ENCODE data around the gene METTL2B. TPM values are rescaled to one million over a fixed set of nuclear protein-coding genes. Genes with fewer than 3 reads are reported as not detected.

The METTL2B gene
- total and polyA plus RNA-seq, 2 of the 8 experiments (the other 6 are each of a cell fraction or from before 2014, with no cell fraction given), result 14.6 to 43.5 TPM

DNA sequence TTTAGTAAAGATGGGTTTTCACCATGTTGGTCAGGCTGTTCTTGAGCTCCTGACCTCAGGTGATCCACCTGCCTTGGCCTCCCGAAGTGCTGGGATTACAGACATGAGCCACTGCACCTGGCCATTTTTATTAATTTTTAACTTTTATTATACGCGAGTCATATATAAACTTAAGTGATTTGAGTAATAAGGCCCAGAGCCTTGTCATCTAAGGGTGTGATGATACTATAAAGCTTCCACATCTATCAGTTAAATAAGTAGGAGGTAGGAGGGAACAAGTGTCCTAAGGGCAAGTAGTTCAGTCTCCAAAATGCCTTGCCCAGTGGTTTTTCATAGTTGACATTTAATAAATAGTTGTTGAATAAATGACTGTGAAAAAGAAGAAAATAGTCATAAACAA, 34.2 kb upstream of the METTL2B start:
- no peak overlapping the region for H3K23ac ChIP-seq (ENCODE audit: insufficient read length)
- no peaks in the 10 kb centered on the region for H3K23me2 ChIP-seq (ENCODE audit: low read depth, low read length)
- no peak overlapping the region for H3K56ac ChIP-seq (replicated peaks; ENCODE audit: insufficient read length, low read depth, low read length)
- no peak overlapping the region for H2BK12ac ChIP-seq (ENCODE audit: low read depth, low read length)
- H3K18ac ChIP-seq (ENCODE audit: extremely low read depth, low read length), result no peak overlapping the region
- no peaks in the 10 kb centered on the region for H4K20me1 ChIP-seq (replicated peaks in 1 of 2; ENCODE audit: control insufficient read depth in 1 of 2, insufficient read depth in 2 of 2, low read length in 2 of 2)
- no peak overlapping the region for H2BK15ac ChIP-seq (ENCODE audit: low read length)
- DNase-seq (ENCODE audit: low read depth in 1 of 2, low spot score in 2 of 2), result no peak
- no peak overlapping the region for H3K4me2 ChIP-seq (ENCODE audit: insufficient read depth in 1 of 2, low read depth in 2 of 2, low read length in 2 of 2)
- H3K27me3 ChIP-seq (replicated peaks in 1 of 4; ENCODE audit: control insufficient read depth in 3 of 4, extremely low read depth in 1 of 4, insufficient read depth in 3 of 4, low read length in 3 of 4), result no peaks in the 10 kb centered on the region
- no peaks in the 10 kb centered on the region for H3K4me1 ChIP-seq (replicated peaks in 1 of 4; ENCODE audit: control insufficient read depth in 3 of 4, insufficient read depth in 4 of 4, low read length in 3 of 4)
- no peaks in the 10 kb centered on the region for H3K79me1 ChIP-seq (ENCODE audit: low read depth, low read length)
- POLR2A ChIA-PET (ENCODE audit: partially characterized antibody), result no interaction called here
- H2AK5ac ChIP-seq (ENCODE audit: low read depth, low read length), result no peak overlapping the region
- CTCF ChIA-PET (ENCODE audit: partially characterized antibody), result interaction anchor here (0.8 to 25.2 kb wide), 3 partner anchors 13 to 41 kb away, joined by 3 to 477 read pairs (median 258); no protein-coding TSS in a partner anchor
- no peak overlapping the region for H2BK5ac ChIP-seq (ENCODE audit: low read depth, low read length)
- H2AFZ ChIP-seq (ENCODE audit: low read length), result no peak overlapping the region
- H2BK20ac ChIP-seq (ENCODE audit: low read length), result no peak overlapping the region
- H3K4me3 ChIP-seq (ENCODE audit: extremely low read depth in 1 of 4, insufficient read depth in 2 of 4, low read depth in 3 of 4, low read length in 4 of 4), result no peak overlapping the region
- H3K14ac ChIP-seq (ENCODE audit: insufficient read length), result no peak overlapping the region
- FAIRE-seq, result no peak
- H2BK120ac ChIP-seq (replicated peaks; ENCODE audit: low read depth, low read length), result no peak overlapping the region
- 95% methylated on average over 3 of the region's 3 CpGs; no CpG with 5 or more reads in 1 of the 2 experiments for WGBS, 2 experiments (ENCODE audit: extremely low coverage in 1 of 2, insufficient coverage in 1 of 2, insufficient read length in 1 of 2, insufficient replicate concordance in 2 of 2, low coverage in 1 of 2, low lambda C conversion rate in 2 of 2, missing lambda C conversion rate in 1 of 2)
- no peak overlapping the region for H3K9ac ChIP-seq (replicated peaks in 1 of 4; ENCODE audit: extremely low read depth in 1 of 4, low read depth in 3 of 4, low read length in 3 of 4)
- H3K9me3 ChIP-seq (ENCODE audit: insufficient read depth in 2 of 2, low read depth in 1 of 2, low read length in 1 of 2), result no peaks in the 10 kb centered on the region
- no peaks in the 10 kb centered on the region for H3K36me3 ChIP-seq (ENCODE audit: control insufficient read depth in 2 of 4, insufficient read depth in 4 of 4, low read length in 3 of 4)
- no peak overlapping the region for H3K27ac ChIP-seq (ENCODE audit: low read depth, low read length)
- H4K5ac ChIP-seq (ENCODE audit: insufficient read length, low read depth, low read length), result no peak overlapping the region
- H3K4ac ChIP-seq (replicated peaks; ENCODE audit: insufficient read length, low read depth, low read length), result no peak overlapping the region
- no peaks in the 10 kb centered on the region for H3K79me2 ChIP-seq (ENCODE audit: control insufficient read depth in 1 of 2, insufficient read depth in 2 of 2, low read length in 2 of 2)
- no peak overlapping the region for H4K8ac ChIP-seq (ENCODE audit: extremely low read depth, insufficient read depth, low read length)
- no peak overlapping the region for H4K91ac ChIP-seq (replicated peaks; ENCODE audit: insufficient read length, low read length)
- TF ChIP-seq ASH2L (IDR thresholded peaks at IDR 0.05; ENCODE audit: low read length), result no peak
- TF ChIP-seq EGR1 (IDR thresholded peaks at IDR 0.05; ENCODE audit: borderline replicate concordance, low read depth, low read length), result no peak
- no peak for TF ChIP-seq CHD1 (IDR thresholded peaks at IDR 0.05; ENCODE audit: low read depth, low read length)
- no peak for TF ChIP-seq KDM1A (IDR thresholded peaks at IDR 0.05; ENCODE audit: borderline replicate concordance, low read length)
- TF ChIP-seq POLR2AphosphoS5 (IDR thresholded peaks at IDR 0.05; ENCODE audit: low read depth, low read length), result no peak
- no peak for TF ChIP-seq NRF1 (IDR thresholded peaks at IDR 0.05; ENCODE audit: low read depth, low read length)
- no peak for TF ChIP-seq RBBP5 (IDR thresholded peaks at IDR 0.05; ENCODE audit: borderline replicate concordance, low read depth, low read length)
- TF ChIP-seq POLR2A (IDR thresholded peaks at IDR 0.05; ENCODE audit: control extremely low read depth in 1 of 2, low read depth in 2 of 2, low read length in 2 of 2), result no peak
- no peak for TF ChIP-seq SAP30 (IDR thresholded peaks at IDR 0.05; ENCODE audit: insufficient read depth, insufficient replicate concordance, low read length)
- TF ChIP-seq, protein P1, sequence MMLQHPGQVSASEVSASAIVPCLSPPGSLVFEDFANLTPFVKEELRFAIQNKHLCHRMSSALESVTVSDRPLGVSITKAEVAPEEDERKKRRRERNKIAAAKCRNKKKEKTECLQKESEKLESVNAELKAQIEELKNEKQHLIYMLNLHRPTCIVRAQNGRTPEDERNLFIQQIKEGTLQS (IDR thresholded peaks at IDR 0.05; ENCODE audit: insufficient read depth, low read depth, low read length), result no peak
- TF ChIP-seq, protein P2, sequence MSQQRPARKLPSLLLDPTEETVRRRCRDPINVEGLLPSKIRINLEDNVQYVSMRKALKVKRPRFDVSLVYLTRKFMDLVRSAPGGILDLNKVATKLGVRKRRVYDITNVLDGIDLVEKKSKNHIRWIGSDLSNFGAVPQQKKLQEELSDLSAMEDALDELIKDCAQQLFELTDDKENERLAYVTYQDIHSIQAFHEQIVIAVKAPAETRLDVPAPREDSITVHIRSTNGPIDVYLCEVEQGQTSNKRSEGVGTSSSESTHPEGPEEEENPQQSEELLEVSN (IDR thresholded peaks at IDR 0.05), result no peak
